GM12872 (cell line): ENCODE data around the gene KRT80.

Source experiments
- TF ChIP-seq, protein P1 (sequence below): IDR thresholded peaks from 3 replicates; pipeline ENCODE4 v1.5.1; 2011; ENCODE audit warnings: low read depth, mild to moderate bottlenecking, low read length, moderate library complexity; ENCODE audit not compliant: insufficient read depth

KRT80 gene

GRCh38 chr12:52235822-52236361 is 44.1 kb upstream of the KRT80 start:
- TF ChIP-seq, protein P1, sequence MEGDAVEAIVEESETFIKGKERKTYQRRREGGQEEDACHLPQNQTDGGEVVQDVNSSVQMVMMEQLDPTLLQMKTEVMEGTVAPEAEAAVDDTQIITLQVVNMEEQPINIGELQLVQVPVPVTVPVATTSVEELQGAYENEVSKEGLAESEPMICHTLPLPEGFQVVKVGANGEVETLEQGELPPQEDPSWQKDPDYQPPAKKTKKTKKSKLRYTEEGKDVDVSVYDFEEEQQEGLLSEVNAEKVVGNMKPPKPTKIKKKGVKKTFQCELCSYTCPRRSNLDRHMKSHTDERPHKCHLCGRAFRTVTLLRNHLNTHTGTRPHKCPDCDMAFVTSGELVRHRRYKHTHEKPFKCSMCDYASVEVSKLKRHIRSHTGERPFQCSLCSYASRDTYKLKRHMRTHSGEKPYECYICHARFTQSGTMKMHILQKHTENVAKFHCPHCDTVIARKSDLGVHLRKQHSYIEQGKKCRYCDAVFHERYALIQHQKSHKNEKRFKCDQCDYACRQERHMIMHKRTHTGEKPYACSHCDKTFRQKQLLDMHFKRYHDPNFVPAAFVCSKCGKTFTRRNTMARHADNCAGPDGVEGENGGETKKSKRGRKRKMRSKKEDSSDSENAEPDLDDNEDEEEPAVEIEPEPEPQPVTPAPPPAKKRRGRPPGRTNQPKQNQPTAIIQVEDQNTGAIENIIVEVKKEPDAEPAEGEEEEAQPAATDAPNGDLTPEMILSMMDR: no peak

DNA sequence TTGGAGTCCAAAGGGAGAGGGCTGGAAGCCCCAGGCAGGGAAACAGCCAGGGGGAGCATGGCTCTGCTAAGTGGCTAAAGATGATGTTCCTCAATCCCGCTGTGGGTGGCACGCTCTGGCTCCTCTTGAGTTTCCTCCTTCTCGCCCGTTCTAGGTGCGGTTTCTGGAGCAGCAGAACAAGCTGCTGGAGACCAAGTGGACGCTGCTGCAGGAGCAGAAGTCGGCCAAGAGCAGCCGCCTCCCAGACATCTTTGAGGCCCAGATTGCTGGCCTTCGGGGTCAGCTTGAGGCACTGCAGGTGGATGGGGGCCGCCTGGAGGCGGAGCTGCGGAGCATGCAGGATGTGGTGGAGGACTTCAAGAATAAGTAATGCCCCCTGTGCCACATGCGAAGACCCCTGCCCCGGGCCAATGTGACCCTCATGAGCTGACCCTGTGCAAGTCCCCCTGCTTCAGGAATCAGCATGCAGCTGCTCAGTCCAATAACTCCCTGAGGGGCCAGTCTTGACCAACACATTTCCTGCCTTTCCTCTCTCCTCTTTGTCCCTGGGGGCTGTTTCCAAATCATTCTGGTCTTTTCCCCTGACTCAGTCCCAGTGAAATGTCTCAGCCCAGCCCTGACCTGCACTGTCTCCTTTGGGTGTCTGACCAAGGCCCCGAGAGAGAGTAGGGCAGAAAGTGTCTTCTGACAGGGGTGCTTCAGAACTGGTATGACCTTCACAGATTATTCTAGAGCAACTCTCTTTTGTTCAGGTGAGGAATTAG is 43.4 kb upstream of the KRT80 start:
- TF ChIP-seq, protein P1: no peak

- TF ChIP-seq, protein P1: no peak
Measured at GRCh38 chr12:52234223-52234810, 42.5 kb upstream of the KRT80 start.

GRCh38 chr12:52233462-52234207 is 41.8 kb upstream of the KRT80 start:
- TF ChIP-seq, protein P1: no peak

DNA sequence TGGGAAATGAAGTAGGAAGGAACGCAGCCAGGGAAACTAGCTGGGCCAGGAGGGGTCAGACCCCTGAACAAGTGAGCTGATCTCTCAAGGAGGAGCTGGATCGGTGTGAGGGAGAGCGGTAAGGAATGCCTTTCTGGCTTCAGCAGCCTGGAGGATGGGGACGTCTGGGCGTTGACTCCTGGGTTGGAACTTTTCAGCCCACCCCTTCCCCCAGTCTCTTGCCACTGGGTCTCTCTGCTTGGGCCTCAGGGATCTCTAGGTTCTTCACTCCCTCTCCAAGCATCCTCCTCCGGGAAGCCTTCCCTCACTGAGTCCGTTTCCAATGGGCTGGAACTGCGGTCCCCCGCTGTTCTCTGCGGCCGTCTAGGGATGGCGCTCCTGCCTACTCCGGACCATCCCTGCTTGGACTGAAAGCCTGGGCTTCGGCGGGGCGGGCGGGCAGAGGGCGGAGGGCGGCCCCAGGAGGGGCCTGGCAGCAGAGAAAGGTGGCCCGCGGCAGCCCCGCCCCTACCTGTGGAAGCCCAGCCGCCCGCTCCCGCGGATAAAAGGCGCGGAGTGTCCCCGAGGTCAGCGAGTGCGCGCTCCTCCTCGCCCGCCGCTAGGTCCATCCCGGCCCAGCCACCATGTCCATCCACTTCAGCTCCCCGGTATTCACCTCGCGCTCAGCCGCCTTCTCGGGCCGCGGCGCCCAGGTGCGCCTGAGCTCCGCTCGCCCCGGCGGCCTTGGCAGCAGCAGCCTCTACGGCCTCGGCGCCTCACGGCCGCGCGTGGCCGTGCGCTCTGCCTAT is 41.1 kb upstream of the KRT80 start, which contains the start of gene KRT7:
KRT7 (plus strand) TSS at position 570 of the 788 bp plus-strand sequence; CDS start at position 624, 54 bp downstream.
- TF ChIP-seq, protein P1: no peak

- TF ChIP-seq, protein P1: no peak
Measured at GRCh38 chr12:52232203-52232673, 40.4 kb upstream of the KRT80 start.
